H1 (cell line): Measurements from ENCODE around the gene ADAM30. TPM values are rescaled to one million over a fixed set of nuclear protein-coding genes. Genes with fewer than 3 reads are reported as not detected.

Experiments
- CTCF ChIA-PET: fragments of 300-600 bp; sonication (Branson Sonifier 250); formaldehyde crosslinking; loops from one replicate; lab custom pipeline; 2021; ENCODE audit not compliant: partially characterized antibody; lab: Charles Lee
- POLR2A ChIA-PET: fragments of 300-600 bp; sonication (Branson Sonifier 250); formaldehyde crosslinking; loops from one replicate; lab custom pipeline; 2021; ENCODE audit warnings: inconsistent platforms; ENCODE audit not compliant: partially characterized antibody; lab: Charles Lee
- DNase-seq, 2 experiments: peaks; one replicate each; pipeline versions ENCODE4 v3.0.0 to v3.0.0-alpha.2; 2010 to 2022; ENCODE audit warnings: low spot score in 2 of 2, low read depth in 1 of 2, mixed read lengths in 1 of 2
- FAIRE-seq: peaks from 2 replicates; lab custom pipeline; 2011; peaks lifted over from hg19 to GRCh38; lab: Jason Lieb, UNC
- H2AFZ ChIP-seq: 2 replicates; pipeline ENCODE4 v1.8.1; 2012; ENCODE audit warnings: low read length, inconsistent platforms
- H2AK5ac ChIP-seq: 2 replicates; pipeline ENCODE4 v1.6.1; 2013; ENCODE audit warnings: low read depth, low read length
- H2BK120ac ChIP-seq: replicated peaks from 2 replicates; pipeline ENCODE3; 2013; ENCODE audit warnings: low read depth, low read length, inconsistent platforms
- H2BK12ac ChIP-seq: 2 replicates; pipeline ENCODE4 v1.6.1; 2013; ENCODE audit warnings: low read depth, low read length
- H2BK15ac ChIP-seq: 2 replicates; pipeline ENCODE4 v1.6.1; 2013; ENCODE audit warnings: low read length
- H2BK20ac ChIP-seq: 2 replicates; pipeline ENCODE4 v1.6.1; 2013; ENCODE audit warnings: low read length
- H2BK5ac ChIP-seq: 2 replicates; pipeline ENCODE4 v1.6.1; 2013; ENCODE audit warnings: low read depth, low read length
- H3K14ac ChIP-seq: 2 replicates; pipeline ENCODE4 v1.6.1; 2013; ENCODE audit warnings: inconsistent platforms; ENCODE audit not compliant: insufficient read length
- H3K18ac ChIP-seq: 2 replicates; pipeline ENCODE4 v1.6.1; 2013; ENCODE audit warnings: low read length; ENCODE audit errors: extremely low read depth
- H3K23ac ChIP-seq: 2 replicates; pipeline ENCODE4 v1.6.1; 2013; ENCODE audit warnings: inconsistent platforms; ENCODE audit not compliant: insufficient read length
- H3K23me2 ChIP-seq: 2 replicates; pipeline ENCODE4 v1.6.1; 2013; ENCODE audit warnings: low read depth, low read length
- H3K27ac ChIP-seq: 2 replicates; pipeline ENCODE4 v1.6.1; 2011; ENCODE audit warnings: low read depth, low read length, inconsistent platforms
- H3K27me3 ChIP-seq, 4 experiments: replicated peaks in 1 of 4; 1 replicate in 1 of 4; 2 replicates in 3 of 4; pipeline versions ENCODE4 v1.6.1 to v1.8.1; 2011 to 2013; ENCODE audit warnings: low read length in 3 of 4, mild to moderate bottlenecking in 3 of 4, inconsistent platforms in 2 of 4, mixed read lengths in 2 of 4, moderate library complexity in 1 of 4; ENCODE audit not compliant: control insufficient read depth in 3 of 4, insufficient read depth in 3 of 4; ENCODE audit errors: extremely low read depth in 1 of 4
- H3K36me3 ChIP-seq, 4 experiments: 2 replicates each; pipeline versions ENCODE4 v1.6.1 to v1.8.1; 2011 to 2013; ENCODE audit warnings: mild to moderate bottlenecking in 4 of 4, low read length in 3 of 4, moderate library complexity in 2 of 4, control low read depth in 1 of 4, inconsistent platforms in 1 of 4; ENCODE audit not compliant: insufficient read depth in 4 of 4, control insufficient read depth in 2 of 4
- H3K4ac ChIP-seq: replicated peaks from 2 replicates; pipeline ENCODE3; 2013; ENCODE audit warnings: low read length, low read depth, mixed read lengths, inconsistent platforms; ENCODE audit not compliant: insufficient read length
- H3K4me1 ChIP-seq, 4 experiments: replicated peaks in 1 of 4; 1 replicate in 1 of 4; 2 replicates in 3 of 4; pipeline versions ENCODE4 v1.6.1 to v1.8.1; 2011 to 2013; ENCODE audit warnings: low read length in 3 of 4, inconsistent platforms in 2 of 4, mixed read lengths in 1 of 4; ENCODE audit not compliant: insufficient read depth in 4 of 4, control insufficient read depth in 3 of 4
- H3K4me2 ChIP-seq, 2 experiments: 2 replicates each; pipeline versions ENCODE4 v1.6.1 to v1.8.1; 2011 to 2013; ENCODE audit warnings: low read depth in 2 of 2, low read length in 2 of 2, control low read depth in 1 of 2, inconsistent platforms in 1 of 2, mild to moderate bottlenecking in 1 of 2; ENCODE audit not compliant: insufficient read depth in 1 of 2
- H3K4me3 ChIP-seq, 4 experiments: fragments of 200-600, 300-600 bp in 1 of 4; sonication (generic), shearing (Covaris generic), sonication (Bioruptor Twin) in 1 of 4; 2 replicates each; pipeline versions ENCODE4 v1.5.1 to v1.8.1; 2011 to 2016; ENCODE audit warnings: low read length in 4 of 4, low read depth in 3 of 4, control low read depth in 2 of 4, inconsistent platforms in 2 of 4, mild to moderate bottlenecking in 2 of 4, mixed read lengths in 1 of 4, moderate library complexity in 1 of 4; ENCODE audit not compliant: insufficient read depth in 2 of 4; ENCODE audit errors: extremely low read depth in 1 of 4
- H3K56ac ChIP-seq: replicated peaks from 2 replicates; pipeline ENCODE3; 2013; ENCODE audit warnings: low read depth, mild to moderate bottlenecking, mixed read lengths, low read length, inconsistent platforms; ENCODE audit not compliant: insufficient read length
- H3K79me1 ChIP-seq: 2 replicates; pipeline ENCODE4 v1.6.1; 2013; ENCODE audit warnings: low read depth, low read length, control low read depth
- H3K79me2 ChIP-seq, 2 experiments: 2 replicates each; pipeline versions ENCODE4 v1.6.1 to v1.8.1; 2012 to 2013; ENCODE audit warnings: low read length in 2 of 2, mild to moderate bottlenecking in 2 of 2, inconsistent platforms in 1 of 2; ENCODE audit not compliant: insufficient read depth in 2 of 2, control insufficient read depth in 1 of 2
- H3K9ac ChIP-seq, 4 experiments: replicated peaks in 1 of 4; 1 replicate in 1 of 4; 2 replicates in 3 of 4; pipeline versions ENCODE4 v1.6.1 to v1.8.1; 2011 to 2013; ENCODE audit warnings: low read depth in 3 of 4, low read length in 3 of 4, control low read depth in 2 of 4, mild to moderate bottlenecking in 2 of 4, moderate library complexity in 2 of 4, inconsistent platforms in 1 of 4; ENCODE audit errors: extremely low read depth in 1 of 4
- H3K9me3 ChIP-seq, 2 experiments: 2 replicates each; pipeline versions ENCODE4 v1.6.1 to v1.8.1; 2012 to 2013; ENCODE audit warnings: mild to moderate bottlenecking in 2 of 2, moderate library complexity in 2 of 2, control low read depth in 1 of 2, inconsistent platforms in 1 of 2, low read depth in 1 of 2, low read length in 1 of 2, mixed read lengths in 1 of 2; ENCODE audit not compliant: insufficient read depth in 2 of 2
- H4K20me1 ChIP-seq, 2 experiments: replicated peaks in 1 of 2; 2 replicates each; pipeline versions ENCODE3 to v1.8.1; 2011 to 2013; ENCODE audit warnings: inconsistent platforms in 2 of 2, low read length in 2 of 2, mild to moderate bottlenecking in 1 of 2; ENCODE audit not compliant: insufficient read depth in 2 of 2, control insufficient read depth in 1 of 2
- H4K5ac ChIP-seq: 2 replicates; pipeline ENCODE4 v1.6.1; 2013; ENCODE audit warnings: low read length, low read depth, mixed read lengths, inconsistent platforms; ENCODE audit not compliant: insufficient read length
- H4K8ac ChIP-seq: 2 replicates; pipeline ENCODE4 v1.8.0; 2013; ENCODE audit warnings: mild to moderate bottlenecking, moderate library complexity, low read length, inconsistent platforms; ENCODE audit not compliant: insufficient read depth; ENCODE audit errors: extremely low read depth
- H4K91ac ChIP-seq: replicated peaks from 2 replicates; pipeline ENCODE3; 2013; ENCODE audit warnings: low read length, mixed read lengths, inconsistent platforms; ENCODE audit not compliant: insufficient read length
- ATF3 ChIP-seq: IDR thresholded peaks from 2 replicates; pipeline ENCODE4 v1.6.1; 2011; ENCODE audit warnings: low read depth, mild to moderate bottlenecking, low read length; ENCODE audit not compliant: insufficient read depth
- BACH1 ChIP-seq: IDR thresholded peaks from 2 replicates; pipeline ENCODE4 v1.6.1; 2012; ENCODE audit warnings: low read length, improper control_type of control experiment
- BRCA1 ChIP-seq: IDR thresholded peaks from 2 replicates; pipeline ENCODE4 v1.6.1; 2012; ENCODE audit warnings: low read depth, low read length, improper control_type of control experiment
- CTBP2 ChIP-seq: IDR thresholded peaks from 2 replicates; pipeline ENCODE4 v1.7.0; 2011; ENCODE audit warnings: borderline replicate concordance, mild to moderate bottlenecking, moderate library complexity, mixed read lengths, low read length; ENCODE audit not compliant: insufficient read depth, insufficient read length
- EZH2 ChIP-seq: fragments of 200-600 bp; sonication (generic); IDR thresholded peaks from 2 replicates; pipeline ENCODE4 v1.7.1; 2012; ENCODE audit warnings: low read depth, mild to moderate bottlenecking, moderate library complexity, low read length, inconsistent platforms; ENCODE audit not compliant: severe bottlenecking
- HDAC2 ChIP-seq, 2 experiments: fragments of 300-600 bp in 1 of 2; sonication (generic) in 1 of 2; IDR thresholded peaks; 2 replicates each; pipeline ENCODE4 v1.6.1; 2011 to 2012; ENCODE audit warnings: low read depth in 2 of 2, low read length in 2 of 2, mild to moderate bottlenecking in 2 of 2, moderate library complexity in 2 of 2, borderline replicate concordance in 1 of 2, inconsistent platforms in 1 of 2
- PHF8 ChIP-seq: fragments of 200-600 bp; sonication (generic); conservative IDR thresholded peaks from 2 replicates; pipeline ENCODE4 v1.7.1; 2012; ENCODE audit warnings: low read depth, mild to moderate bottlenecking, inconsistent platforms, low read length, moderate library complexity
- POLR2A ChIP-seq, 2 experiments: IDR thresholded peaks; 1 replicate in 1 of 2; 2 replicates in 1 of 2; pipeline ENCODE4 v1.6.1; 2011; ENCODE audit warnings: low read depth in 2 of 2, low read length in 2 of 2, mild to moderate bottlenecking in 2 of 2; ENCODE audit errors: control extremely low read depth in 1 of 2
- RAD21 ChIP-seq, 2 experiments: IDR thresholded peaks in 1 of 2; conservative IDR thresholded peaks in 1 of 2; 2 replicates each; pipeline ENCODE4 v1.6.1; 2011; ENCODE audit warnings: low read depth in 2 of 2, low read length in 2 of 2, improper control_type of control experiment in 1 of 2, inconsistent platforms in 1 of 2, mild to moderate bottlenecking in 1 of 2, moderate library complexity in 1 of 2
- RFX5 ChIP-seq: IDR thresholded peaks from 2 replicates; pipeline ENCODE4 v1.6.1; 2011; ENCODE audit warnings: low read depth, low read length, improper control_type of control experiment, borderline replicate concordance
- SRF ChIP-seq: IDR thresholded peaks from 2 replicates; pipeline ENCODE4 v1.6.1; 2011; ENCODE audit warnings: mild to moderate bottlenecking, low read depth, low read length, moderate library complexity
- WGBS, 2 experiments: shearing (Covaris generic) in 1 of 2; methylation state at CpG; one replicate each; pipeline versions ENCODE4 v1.1.6 to v1.1.7; 2013 to 2015; ENCODE audit warnings: low lambda C conversion rate in 2 of 2, mixed read lengths in 2 of 2, inconsistent platforms in 1 of 2, low coverage in 1 of 2, missing lambda C conversion rate in 1 of 2; ENCODE audit not compliant: insufficient replicate concordance in 2 of 2, insufficient coverage in 1 of 2, insufficient read length in 1 of 2; ENCODE audit errors: extremely low coverage in 1 of 2, missing lambda C conversion rate in 1 of 2; 5-methylcytosine and 5-hydroxymethylcytosine counted together
- polyA plus RNA-seq, 7 experiments: library from polyadenylated mRNA; depleted of rRNA in 3 of 7; stranded (reverse) in 5 of 7; unstranded in 2 of 7; fragments of >200 nt in 5 of 7; fragments of 200-250 nt in 2 of 7; gene quantifications; 1 replicate in 5 of 7; 2 replicates in 1 of 7; 4 replicates in 1 of 7; pipeline versions ENCODE4 v1.2.1 to v1.2.3, GENCODE V29; 2011 to 2013; ENCODE audit warnings: missing spikeins in 2 of 7, mixed read lengths in 2 of 7
- total RNA-seq: library from RNA; stranded (reverse); fragmentation: NEBNext Ultra II Directional; extraction: Animal tissue kit (Norgen Biotek cat#: 25700); gene quantifications from 2 replicates; pipeline ENCODE4 v1.2.1, GENCODE V29; 2021

ADAM30 gene
- total and polyA plus RNA-seq, 2 of the 8 experiments (the other 6 are each of a cell fraction or from before 2014, with no cell fraction given): not detected

- H3K4me1 ChIP-seq: no peaks in the 10 kb centered on the region
- H3K27ac ChIP-seq: no peak overlapping the region
- H2BK5ac ChIP-seq: no peak overlapping the region
- DNase-seq: peak; percentile 78 to 100
- peak; percentile 13 for FAIRE-seq
- H3K23me2 ChIP-seq: no peaks in the 10 kb centered on the region
- no peak overlapping the region for H2BK15ac ChIP-seq
- no peaks in the 10 kb centered on the region for H3K79me2 ChIP-seq
- ChIA-PET POLR2A (no interaction called here), CTCF (interaction anchor here (0.6 to 4.8 kb wide), 20 partner anchors 8 to 217 kb away, joined by 3 to 62 read pairs (median 4); partner anchors contain the start of gene ADAM30)
- WGBS, 2 experiments: 56% methylated on average over 20 of the region's 20 CpGs; no CpG with 5 or more reads in 1 of the 2 experiments
- no peak overlapping the region for H3K4me2 ChIP-seq
- no peak overlapping the region for H3K14ac ChIP-seq
- H3K18ac ChIP-seq: no peak overlapping the region
- no peak overlapping the region for H4K5ac ChIP-seq
- H2AK5ac ChIP-seq: no peak overlapping the region
- peak overlapping the region; percentile 94 for H2AFZ ChIP-seq
- H3K56ac ChIP-seq: no peak overlapping the region
- H3K27me3 ChIP-seq: no peaks in the 10 kb centered on the region; a peak in 1 of 7 replicates
- H3K9me3 ChIP-seq: no peaks in the 10 kb centered on the region
- H3K4ac ChIP-seq: no peak overlapping the region
- no peak overlapping the region for H2BK120ac ChIP-seq
- H4K8ac ChIP-seq: no peak overlapping the region; the same call in 1 of the 2 replicates
- H3K4me3 ChIP-seq: no peak overlapping the region
- H2BK12ac ChIP-seq: no peak overlapping the region
- no peak overlapping the region for H2BK20ac ChIP-seq
- H4K20me1 ChIP-seq: no peaks in the 10 kb centered on the region
- H3K9ac ChIP-seq: no peak overlapping the region
- no peaks in the 10 kb centered on the region for H3K79me1 ChIP-seq
- H3K36me3 ChIP-seq: no peaks in the 10 kb centered on the region
- no peak overlapping the region for H3K23ac ChIP-seq
- H4K91ac ChIP-seq: no peak overlapping the region
- no peak for TF ChIP-seq ATF3
- TF ChIP-seq EZH2: no peak
- no peak for TF ChIP-seq CTBP2
- no peak for TF ChIP-seq BACH1
- TF ChIP-seq HDAC2 (IDR thresholded peaks at IDR 0.05; ENCODE audit: borderline replicate concordance in 1 of 2, low read depth in 2 of 2, low read length in 2 of 2): 0 out of 4 replicates have a peak, but pooled peaks of 1 of the 2 experiments have one; percentile 19
- TF ChIP-seq BRCA1: no peak
- no peak for TF ChIP-seq PHF8
- no peak for TF ChIP-seq RFX5
- TF ChIP-seq SRF: no peak
- peak; percentile 92 to 96 for TF ChIP-seq RAD21 (IDR thresholded peaks at IDR 0.05 in 1 of 2, conservative IDR thresholded peaks at IDR 0.05 in 1 of 2; ENCODE audit: low read depth in 2 of 2, low read length in 2 of 2)
- no peak for TF ChIP-seq POLR2A (IDR thresholded peaks at IDR 0.05; ENCODE audit: control extremely low read depth in 1 of 2, low read depth in 2 of 2, low read length in 2 of 2)
Observed at GRCh38 chr1:119870917-119871596, 25.3 kb downstream of the ADAM30 start.
